ENCODE data around the gene BRD3OS. TPM values are rescaled to one million over a fixed set of nuclear protein-coding genes. Genes with fewer than 3 reads are reported as not detected.

Gene BRD3OS
- total RNA-seq, 4 donors from 2014 or later = 0.76 to 9.3 (median 5.8) TPM

- Histone ChIP-seq H3K9me3 (no peaks in the 10 kb centered on the region), H3K27ac (no peak overlapping the region), H3K4me1 (peaks cover 9 to 20% of the 10 kb centered on the region in 2 donors), H3K27me3 (peaks cover 11 to 33% (median 33%) of the 10 kb centered on the region in 3 donors), H3K36me3 (no peaks in the 10 kb centered on the region), H3K4me3 (no peak overlapping the region)
- in situ Hi-C loops (cut with MboI; ENCODE audit: low sequenced_read_pairs in 4 of 4) = loop anchor here in 3 of 4 donors (10.0 kb wide), 1 partner anchor 195 kb away; no protein-coding TSS in a partner anchor
- TF ChIP-seq CTCF (IDR thresholded peaks at IDR 0.05 in 4 of 5, conservative IDR thresholded peaks at IDR 0.05 in 1 of 5) (no peak), POLR2A (IDR thresholded peaks at IDR 0.05) (no peak)
- DNase-seq (no peak), ATAC-seq (no peak)
- intact Hi-C loops (cut with DNase I; ENCODE audit: low total_unique reads) = loop anchor here (10.0 kb wide), 1 partner anchor 105 kb away; no protein-coding TSS in a partner anchor
Observed at GRCh38 chr9:133989625-133990365, 35.5 kb upstream of the BRD3OS start.

GRCh38 chr9:133990366-133991213 is 34.7 kb upstream of the BRD3OS start:
- H3K4me3 ChIP-seq = peak overlapping the region; percentile 43 to 64 (median 52)
- H3K27me3 ChIP-seq = peaks cover 11 to 33% (median 33%) of the 10 kb centered on the region in 3 donors
- no peaks in the 10 kb centered on the region for H3K9me3 ChIP-seq
- DNase-seq (no peak), ATAC-seq (no peak)
- no peaks in the 10 kb centered on the region for H3K36me3 ChIP-seq
- TF ChIP-seq POLR2A (IDR thresholded peaks at IDR 0.05) (no peak), CTCF (IDR thresholded peaks at IDR 0.05 in 4 of 5, conservative IDR thresholded peaks at IDR 0.05 in 1 of 5) (no peak)
- intact Hi-C loops (cut with DNase I; ENCODE audit: low total_unique reads) (loop anchor here (1.0 to 10.0 kb wide), 2 partner anchors 33 to 104 kb away; no protein-coding TSS in a partner anchor), in situ Hi-C loops (cut with MboI; ENCODE audit: low sequenced_read_pairs in 4 of 4) (loop anchor here in 3 of 4 donors (10.0 kb wide), 1 partner anchor 196 kb away; no protein-coding TSS in a partner anchor)
- peak overlapping the region; percentile 35 to 52 (median 47) for H3K27ac ChIP-seq
- H3K4me1 ChIP-seq = peaks cover 9 to 20% of the 10 kb centered on the region in 2 donors

GRCh38 chr9:133991214-133991921 is 33.9 kb upstream of the BRD3OS start:
- peak overlapping the region; percentile 35 to 52 (median 47) for H3K27ac ChIP-seq
- peaks cover 11 to 33% (median 33%) of the 10 kb centered on the region in 3 donors for H3K27me3 ChIP-seq
- peaks cover 9 to 20% of the 10 kb centered on the region in 2 donors for H3K4me1 ChIP-seq
- ATAC-seq (no peak), DNase-seq (no peak)
- intact Hi-C loops (cut with DNase I; ENCODE audit: low total_unique reads) = loop anchor here (1.0 to 10.0 kb wide), 2 partner anchors 32 to 103 kb away; no protein-coding TSS in a partner anchor
- in situ Hi-C loops (cut with MboI; ENCODE audit: low sequenced_read_pairs in 4 of 4) = loop anchor here in 3 of 4 donors (10.0 kb wide), 1 partner anchor 197 kb away; no protein-coding TSS in a partner anchor
- TF ChIP-seq CTCF (IDR thresholded peaks at IDR 0.05 in 4 of 5, conservative IDR thresholded peaks at IDR 0.05 in 1 of 5) (no peak), POLR2A (IDR thresholded peaks at IDR 0.05) (no peak)
- H3K36me3 ChIP-seq = no peaks in the 10 kb centered on the region
- H3K4me3 ChIP-seq = peak overlapping the region; percentile 43 to 64 (median 52)
- H3K9me3 ChIP-seq = no peaks in the 10 kb centered on the region

Measured in gastrocnemius medialis (tissue), 4 donors.